GM23338 (cell line): ENCODE measurements around the gene TAGLN3.
A peak's percentile ranks its signal among the peaks of the same experiment; 100 is the strongest.

Experiments used
- CREB1 ChIP-seq: fragments of 250-450 bp; sonication (Bioruptor Pico); IDR thresholded peaks from 2 replicates; pipeline ENCODE4 v1.5.0; 2020; ENCODE audit warnings: low read depth, mild to moderate bottlenecking, moderate library complexity
- CTCF ChIP-seq, 2 experiments: fragments of 200-600 bp in 1 of 2; sonication (generic) in 1 of 2; conservative IDR thresholded peaks; 2 replicates each; pipeline versions ENCODE4 v1.5.1 to v1.6.1; 2016 to 2017; ENCODE audit warnings: antibody characterized with exemption in 2 of 2, low read depth in 2 of 2, mild to moderate bottlenecking in 2 of 2, moderate library complexity in 1 of 2
- EZH2 ChIP-seq: fragments of 200-600 bp; sonication (generic); IDR thresholded peaks from one replicate; pipeline ENCODE4 v1.8.0; 2017; ENCODE audit warnings: antibody characterized with exemption, mild to moderate bottlenecking, low read depth; ENCODE audit not compliant: unreplicated experiment
- EZH2phosphoT487 ChIP-seq: fragments of 200-600 bp; sonication (generic); IDR thresholded peaks from one replicate; pipeline ENCODE4 v1.8.1; 2018; ENCODE audit warnings: antibody characterized with exemption; ENCODE audit not compliant: unreplicated experiment
- JUNB ChIP-seq: IDR thresholded peaks from one replicate; pipeline ENCODE4 v1.6.1; 2016; ENCODE audit warnings: antibody characterized with exemption; ENCODE audit not compliant: unreplicated experiment
- POLR2AphosphoS5 ChIP-seq: IDR thresholded peaks from 2 replicates; pipeline ENCODE4 v1.6.1; 2016; ENCODE audit warnings: antibody characterized with exemption, low read depth
- REST ChIP-seq: IDR thresholded peaks from one replicate; pipeline ENCODE4 v1.6.1; 2018; ENCODE audit warnings: antibody characterized with exemption; ENCODE audit not compliant: unreplicated experiment
- STAT1 ChIP-seq: IDR thresholded peaks from one replicate; pipeline ENCODE4 v1.6.1; 2016; ENCODE audit warnings: antibody characterized with exemption; ENCODE audit not compliant: unreplicated experiment
- ZNF114 ChIP-seq: fragments of 250-450 bp; sonication (Bioruptor Pico); IDR thresholded peaks from 2 replicates; pipeline ENCODE4 v1.5.0; 2020; ENCODE audit warnings: mild to moderate bottlenecking, moderate library complexity
- TF ChIP-seq, protein P1 (sequence below): fragments of 250-450 bp; sonication (Bioruptor Pico); IDR thresholded peaks from 2 replicates; pipeline ENCODE4 v1.5.0; 2020; ENCODE audit warnings: mild to moderate bottlenecking, moderate library complexity
- TF ChIP-seq, protein P2 (sequence below): IDR thresholded peaks from 2 replicates; pipeline ENCODE4 v1.6.1; 2016; ENCODE audit warnings: antibody characterized with exemption

DNA sequence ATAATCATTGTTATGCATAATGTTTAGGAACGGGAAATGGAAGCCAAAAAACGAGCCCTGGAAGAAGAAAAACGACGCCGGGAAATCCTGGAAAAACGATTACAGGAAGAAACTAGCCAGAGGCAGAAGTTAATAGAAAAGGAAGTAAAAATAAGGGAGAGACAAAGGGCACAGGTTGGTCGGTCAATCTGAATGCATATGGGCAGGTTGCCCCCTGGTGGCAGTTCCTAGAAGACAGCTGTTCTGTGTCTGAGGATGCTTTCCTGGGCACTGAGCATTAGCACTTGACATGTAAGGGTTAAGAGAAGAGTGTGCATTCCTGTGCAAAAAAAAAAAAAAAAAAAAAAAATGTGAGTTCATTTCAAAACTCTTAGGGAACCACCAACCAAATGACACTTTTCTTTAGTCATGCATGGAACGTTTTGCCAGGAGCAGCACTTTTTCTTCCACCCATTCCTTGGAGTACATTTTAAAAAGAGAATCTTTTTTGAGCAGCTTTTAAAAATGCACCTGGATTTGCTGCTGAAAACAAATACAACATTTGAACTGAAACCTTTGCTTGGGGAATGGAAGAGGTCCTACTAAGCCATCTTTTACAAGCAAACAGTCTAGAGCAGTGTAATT, 31.0 kb upstream of the TAGLN3 start:
- no peak for TF ChIP-seq JUNB
- peak; percentile 91 to 97 for TF ChIP-seq CTCF (conservative IDR thresholded peaks at IDR 0.05; ENCODE audit: low read depth in 2 of 2)
- no peak for TF ChIP-seq EZH2phosphoT487
- TF ChIP-seq EZH2: no peak
- TF ChIP-seq POLR2AphosphoS5: no peak
- TF ChIP-seq REST: no peak
- no peak for TF ChIP-seq CREB1 (CRISPR knock-in tag)
- TF ChIP-seq ZNF114 (CRISPR knock-in tag): no peak
- TF ChIP-seq, protein P1, sequence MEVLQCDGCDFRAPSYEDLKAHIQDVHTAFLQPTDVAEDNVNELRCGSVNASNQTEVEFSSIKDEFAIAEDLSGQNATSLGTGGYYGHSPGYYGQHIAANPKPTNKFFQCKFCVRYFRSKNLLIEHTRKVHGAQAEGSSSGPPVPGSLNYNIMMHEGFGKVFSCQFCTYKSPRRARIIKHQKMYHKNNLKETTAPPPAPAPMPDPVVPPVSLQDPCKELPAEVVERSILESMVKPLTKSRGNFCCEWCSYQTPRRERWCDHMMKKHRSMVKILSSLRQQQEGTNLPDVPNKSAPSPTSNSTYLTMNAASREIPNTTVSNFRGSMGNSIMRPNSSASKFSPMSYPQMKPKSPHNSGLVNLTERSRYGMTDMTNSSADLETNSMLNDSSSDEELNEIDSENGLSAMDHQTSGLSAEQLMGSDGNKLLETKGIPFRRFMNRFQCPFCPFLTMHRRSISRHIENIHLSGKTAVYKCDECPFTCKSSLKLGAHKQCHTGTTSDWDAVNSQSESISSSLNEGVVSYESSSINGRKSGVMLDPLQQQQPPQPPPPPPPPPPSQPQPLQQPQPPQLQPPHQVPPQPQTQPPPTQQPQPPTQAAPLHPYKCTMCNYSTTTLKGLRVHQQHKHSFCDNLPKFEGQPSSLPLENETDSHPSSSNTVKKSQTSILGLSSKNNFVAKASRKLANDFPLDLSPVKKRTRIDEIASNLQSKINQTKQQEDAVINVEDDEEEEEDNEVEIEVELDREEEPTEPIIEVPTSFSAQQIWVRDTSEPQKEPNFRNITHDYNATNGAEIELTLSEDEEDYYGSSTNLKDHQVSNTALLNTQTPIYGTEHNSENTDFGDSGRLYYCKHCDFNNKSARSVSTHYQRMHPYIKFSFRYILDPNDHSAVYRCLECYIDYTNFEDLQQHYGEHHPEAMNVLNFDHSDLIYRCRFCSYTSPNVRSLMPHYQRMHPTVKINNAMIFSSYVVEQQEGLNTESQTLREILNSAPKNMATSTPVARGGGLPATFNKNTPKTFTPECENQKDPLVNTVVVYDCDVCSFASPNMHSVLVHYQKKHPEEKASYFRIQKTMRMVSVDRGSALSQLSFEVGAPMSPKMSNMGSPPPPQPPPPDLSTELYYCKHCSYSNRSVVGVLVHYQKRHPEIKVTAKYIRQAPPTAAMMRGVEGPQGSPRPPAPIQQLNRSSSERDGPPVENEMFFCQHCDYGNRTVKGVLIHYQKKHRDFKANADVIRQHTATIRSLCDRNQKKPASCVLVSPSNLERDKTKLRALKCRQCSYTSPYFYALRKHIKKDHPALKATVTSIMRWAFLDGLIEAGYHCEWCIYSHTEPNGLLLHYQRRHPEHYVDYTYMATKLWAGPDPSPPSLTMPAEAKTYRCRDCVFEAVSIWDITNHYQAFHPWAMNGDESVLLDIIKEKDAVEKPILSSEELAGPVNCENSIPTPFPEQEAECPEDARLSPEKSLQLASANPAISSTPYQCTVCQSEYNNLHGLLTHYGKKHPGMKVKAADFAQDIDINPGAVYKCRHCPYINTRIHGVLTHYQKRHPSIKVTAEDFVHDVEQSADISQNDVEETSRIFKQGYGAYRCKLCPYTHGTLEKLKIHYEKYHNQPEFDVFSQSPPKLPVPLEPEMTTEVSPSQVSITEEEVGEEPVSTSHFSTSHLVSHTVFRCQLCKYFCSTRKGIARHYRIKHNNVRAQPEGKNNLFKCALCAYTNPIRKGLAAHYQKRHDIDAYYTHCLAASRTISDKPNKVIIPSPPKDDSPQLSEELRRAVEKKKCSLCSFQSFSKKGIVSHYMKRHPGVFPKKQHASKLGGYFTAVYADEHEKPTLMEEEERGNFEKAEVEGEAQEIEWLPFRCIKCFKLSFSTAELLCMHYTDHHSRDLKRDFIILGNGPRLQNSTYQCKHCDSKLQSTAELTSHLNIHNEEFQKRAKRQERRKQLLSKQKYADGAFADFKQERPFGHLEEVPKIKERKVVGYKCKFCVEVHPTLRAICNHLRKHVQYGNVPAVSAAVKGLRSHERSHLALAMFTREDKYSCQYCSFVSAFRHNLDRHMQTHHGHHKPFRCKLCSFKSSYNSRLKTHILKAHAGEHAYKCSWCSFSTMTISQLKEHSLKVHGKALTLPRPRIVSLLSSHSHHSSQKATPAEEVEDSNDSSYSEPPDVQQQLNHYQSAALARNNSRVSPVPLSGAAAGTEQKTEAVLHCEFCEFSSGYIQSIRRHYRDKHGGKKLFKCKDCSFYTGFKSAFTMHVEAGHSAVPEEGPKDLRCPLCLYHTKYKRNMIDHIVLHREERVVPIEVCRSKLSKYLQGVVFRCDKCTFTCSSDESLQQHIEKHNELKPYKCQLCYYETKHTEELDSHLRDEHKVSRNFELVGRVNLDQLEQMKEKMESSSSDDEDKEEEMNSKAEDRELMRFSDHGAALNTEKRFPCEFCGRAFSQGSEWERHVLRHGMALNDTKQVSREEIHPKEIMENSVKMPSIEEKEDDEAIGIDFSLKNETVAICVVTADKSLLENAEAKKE (CRISPR knock-in tag): no peak
- TF ChIP-seq, protein P2, sequence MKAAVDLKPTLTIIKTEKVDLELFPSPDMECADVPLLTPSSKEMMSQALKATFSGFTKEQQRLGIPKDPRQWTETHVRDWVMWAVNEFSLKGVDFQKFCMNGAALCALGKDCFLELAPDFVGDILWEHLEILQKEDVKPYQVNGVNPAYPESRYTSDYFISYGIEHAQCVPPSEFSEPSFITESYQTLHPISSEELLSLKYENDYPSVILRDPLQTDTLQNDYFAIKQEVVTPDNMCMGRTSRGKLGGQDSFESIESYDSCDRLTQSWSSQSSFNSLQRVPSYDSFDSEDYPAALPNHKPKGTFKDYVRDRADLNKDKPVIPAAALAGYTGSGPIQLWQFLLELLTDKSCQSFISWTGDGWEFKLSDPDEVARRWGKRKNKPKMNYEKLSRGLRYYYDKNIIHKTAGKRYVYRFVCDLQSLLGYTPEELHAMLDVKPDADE: no peak
- TF ChIP-seq STAT1: no peak
